NK-92 (cell line): ENCODE results near the gene C1QL2.

ENCODE experiments used
- DNase-seq: peaks from one replicate; lab custom pipeline; 2025; ENCODE audit not compliant: unreplicated experiment; lab: John Stamatoyannopoulos, UW

Gene C1QL2

GRCh38 chr2:119109866-119110265 lies 48.7 kb downstream of the C1QL2 start:
- no peak for DNase-seq

- DNase-seq: no peak
Measured at GRCh38 chr2:119108186-119108585, 50.4 kb downstream of the C1QL2 start.

GRCh38 chr2:119106301-119106897 lies 52.2 kb downstream of the C1QL2 start:
- no peak for DNase-seq
